Omental fat pad (tissue), 4 donors: ENCODE data around the gene RNF214. TPM values are rescaled to one million over a fixed set of nuclear protein-coding genes. Genes with fewer than 3 reads are reported as not detected.

Source experiments
- ATAC-seq: fragments of 150-250 bp; one replicate; pipeline ENCODE4 v1.9.1; 2016; ENCODE audit warnings: mild to moderate bottlenecking, moderate library complexity; ENCODE audit not compliant: low FRiP score
- DNase-seq: peaks from one replicate; pipeline ENCODE4 v3.0.0-alpha.2; 2019; ENCODE audit warnings: low spot score
- total RNA-seq, 4 donors: library from RNA; depleted of rRNA; stranded (reverse); fragments of >200 nt; gene quantifications; one replicate each; pipeline ENCODE4 v1.1.0, GENCODE V29; 2016
- TF ChIP-seq, protein P1 (sequence below), 3 donors: fragments of 450-650 bp; IDR thresholded peaks; one replicate each; pipeline ENCODE4 v1.5.1; 2016 to 2017; ENCODE audit warnings: antibody characterized with exemption in 3 of 3, mild to moderate bottlenecking in 3 of 3, moderate library complexity in 2 of 3

RNF214 gene
- total RNA-seq, 4 donors from 2014 or later, result 7.7 to 12.1 (median 9.8) TPM

DNA sequence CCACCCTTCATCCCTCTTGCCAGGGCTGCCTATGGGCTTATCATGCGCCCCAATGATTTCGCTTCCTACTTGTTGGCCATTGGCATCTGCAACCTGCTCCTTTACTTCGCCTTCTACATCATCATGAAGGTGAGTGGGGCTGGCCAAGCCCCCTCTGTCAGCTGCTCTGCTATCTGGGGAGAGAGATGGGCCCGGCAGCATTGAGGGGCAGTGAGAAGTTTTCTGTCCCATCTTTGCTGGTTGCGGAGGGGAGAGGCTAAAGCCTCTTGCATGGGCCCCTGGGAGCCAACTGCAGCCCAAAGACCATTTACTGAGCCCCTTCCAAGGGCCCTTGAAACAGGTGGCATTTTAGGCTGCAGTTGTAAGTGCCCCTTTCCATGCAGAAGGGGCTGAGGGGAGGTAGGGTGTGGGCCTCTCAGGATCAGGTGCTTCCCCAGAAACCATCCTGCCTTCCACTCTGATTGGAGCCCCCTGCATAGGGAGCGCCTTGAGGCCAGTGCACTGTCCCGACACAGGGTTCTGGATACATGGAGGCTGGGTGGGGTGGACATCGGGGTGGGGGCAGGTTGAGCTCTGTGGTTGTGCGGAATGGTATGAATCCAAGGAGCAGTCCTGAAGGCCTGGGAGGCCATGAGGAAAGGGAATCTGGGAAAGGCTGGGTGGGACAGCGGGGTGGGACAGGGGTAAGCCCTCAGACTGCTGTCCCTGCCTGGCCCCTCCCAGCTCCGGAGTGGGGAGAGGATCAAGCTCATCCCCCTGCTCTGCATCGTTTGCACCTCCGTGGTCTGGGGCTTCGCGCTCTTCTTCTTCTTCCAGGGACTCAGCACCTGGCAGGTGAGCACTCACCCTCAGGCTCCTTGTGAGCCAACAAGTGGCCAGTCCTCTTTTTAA, 39.1 kb upstream of the RNF214 start:
- DNase-seq (no peak), ATAC-seq (no peak)
- TF ChIP-seq, protein P1, sequence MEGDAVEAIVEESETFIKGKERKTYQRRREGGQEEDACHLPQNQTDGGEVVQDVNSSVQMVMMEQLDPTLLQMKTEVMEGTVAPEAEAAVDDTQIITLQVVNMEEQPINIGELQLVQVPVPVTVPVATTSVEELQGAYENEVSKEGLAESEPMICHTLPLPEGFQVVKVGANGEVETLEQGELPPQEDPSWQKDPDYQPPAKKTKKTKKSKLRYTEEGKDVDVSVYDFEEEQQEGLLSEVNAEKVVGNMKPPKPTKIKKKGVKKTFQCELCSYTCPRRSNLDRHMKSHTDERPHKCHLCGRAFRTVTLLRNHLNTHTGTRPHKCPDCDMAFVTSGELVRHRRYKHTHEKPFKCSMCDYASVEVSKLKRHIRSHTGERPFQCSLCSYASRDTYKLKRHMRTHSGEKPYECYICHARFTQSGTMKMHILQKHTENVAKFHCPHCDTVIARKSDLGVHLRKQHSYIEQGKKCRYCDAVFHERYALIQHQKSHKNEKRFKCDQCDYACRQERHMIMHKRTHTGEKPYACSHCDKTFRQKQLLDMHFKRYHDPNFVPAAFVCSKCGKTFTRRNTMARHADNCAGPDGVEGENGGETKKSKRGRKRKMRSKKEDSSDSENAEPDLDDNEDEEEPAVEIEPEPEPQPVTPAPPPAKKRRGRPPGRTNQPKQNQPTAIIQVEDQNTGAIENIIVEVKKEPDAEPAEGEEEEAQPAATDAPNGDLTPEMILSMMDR (IDR thresholded peaks at IDR 0.05), result no peak

DNA sequence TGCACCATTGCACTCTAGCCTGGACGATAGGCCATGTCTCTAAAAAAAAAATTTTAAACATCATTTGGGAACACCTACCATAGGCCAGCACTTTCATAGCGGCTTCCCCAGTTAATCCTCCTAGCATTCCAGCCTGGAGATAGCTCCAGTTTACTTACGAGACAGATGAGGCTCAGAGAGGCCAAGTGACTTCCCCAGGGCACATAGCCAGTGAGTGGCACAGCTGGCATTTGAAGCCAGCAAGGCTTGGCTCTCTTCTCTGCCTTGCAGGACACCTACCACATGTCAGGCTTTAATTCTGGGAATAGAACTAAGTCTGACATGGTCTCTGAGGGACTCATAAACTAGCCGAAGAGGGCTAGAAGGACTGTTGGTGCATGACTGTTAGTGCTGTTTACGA, 38.2 kb upstream of the RNF214 start:
- TF ChIP-seq, protein P1 (IDR thresholded peaks at IDR 0.05), result no peak
- ATAC-seq (no peak), DNase-seq (no peak)

DNA sequence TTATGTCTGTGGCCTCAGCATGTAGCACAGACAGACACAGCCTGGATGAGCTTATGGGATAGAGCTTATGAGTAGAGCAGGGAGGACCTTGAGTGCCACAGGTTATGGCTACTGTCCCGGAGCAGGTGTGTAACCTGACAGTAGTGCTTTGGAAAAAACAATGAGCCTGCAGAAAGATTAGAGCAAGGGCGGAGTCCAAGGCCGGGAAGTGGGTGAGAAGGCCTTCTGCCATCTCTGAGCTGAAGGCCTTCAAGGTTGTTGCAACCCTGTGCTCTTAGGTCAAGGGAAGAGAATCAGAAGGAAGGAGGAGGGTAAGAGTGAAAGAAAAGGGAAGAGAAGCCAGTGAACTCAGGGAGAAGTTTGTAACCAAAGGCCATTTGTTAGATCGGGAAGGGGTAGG, 37.2 kb upstream of the RNF214 start:
- ATAC-seq, result no peak
- TF ChIP-seq, protein P1 (IDR thresholded peaks at IDR 0.05), result no peak

GRCh38 chr11:117195761-117196160, 36.7 kb upstream of the RNF214 start:
- TF ChIP-seq, protein P1 (IDR thresholded peaks at IDR 0.05), result no peak
- DNase-seq (no peak), ATAC-seq (no peak)

More for the DNA sequence above, 37.2 kb upstream of the RNF214 start:
- no peak for DNase-seq

DNA sequence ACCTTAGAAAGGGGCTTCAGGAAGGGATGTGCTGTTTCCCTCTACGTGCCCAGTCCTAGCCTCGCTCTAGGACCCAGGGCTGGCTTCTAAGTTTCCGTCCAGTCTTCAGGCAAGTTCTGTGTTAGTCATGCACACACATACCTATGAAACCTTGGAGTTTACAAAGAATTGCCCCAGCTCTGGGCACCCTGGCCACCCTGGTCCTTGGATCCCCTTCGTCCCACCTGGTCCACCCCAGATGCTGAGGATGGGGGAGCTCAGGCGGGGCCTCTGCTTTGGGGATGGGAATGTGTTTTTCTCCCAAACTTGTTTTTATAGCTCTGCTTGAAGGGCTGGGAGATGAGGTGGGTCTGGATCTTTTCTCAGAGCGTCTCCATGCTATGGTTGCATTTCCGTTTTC, 35.5 kb upstream of the RNF214 start:
- TF ChIP-seq, protein P1 (IDR thresholded peaks at IDR 0.05), result no peak
- ATAC-seq (no peak), DNase-seq (no peak)

DNA sequence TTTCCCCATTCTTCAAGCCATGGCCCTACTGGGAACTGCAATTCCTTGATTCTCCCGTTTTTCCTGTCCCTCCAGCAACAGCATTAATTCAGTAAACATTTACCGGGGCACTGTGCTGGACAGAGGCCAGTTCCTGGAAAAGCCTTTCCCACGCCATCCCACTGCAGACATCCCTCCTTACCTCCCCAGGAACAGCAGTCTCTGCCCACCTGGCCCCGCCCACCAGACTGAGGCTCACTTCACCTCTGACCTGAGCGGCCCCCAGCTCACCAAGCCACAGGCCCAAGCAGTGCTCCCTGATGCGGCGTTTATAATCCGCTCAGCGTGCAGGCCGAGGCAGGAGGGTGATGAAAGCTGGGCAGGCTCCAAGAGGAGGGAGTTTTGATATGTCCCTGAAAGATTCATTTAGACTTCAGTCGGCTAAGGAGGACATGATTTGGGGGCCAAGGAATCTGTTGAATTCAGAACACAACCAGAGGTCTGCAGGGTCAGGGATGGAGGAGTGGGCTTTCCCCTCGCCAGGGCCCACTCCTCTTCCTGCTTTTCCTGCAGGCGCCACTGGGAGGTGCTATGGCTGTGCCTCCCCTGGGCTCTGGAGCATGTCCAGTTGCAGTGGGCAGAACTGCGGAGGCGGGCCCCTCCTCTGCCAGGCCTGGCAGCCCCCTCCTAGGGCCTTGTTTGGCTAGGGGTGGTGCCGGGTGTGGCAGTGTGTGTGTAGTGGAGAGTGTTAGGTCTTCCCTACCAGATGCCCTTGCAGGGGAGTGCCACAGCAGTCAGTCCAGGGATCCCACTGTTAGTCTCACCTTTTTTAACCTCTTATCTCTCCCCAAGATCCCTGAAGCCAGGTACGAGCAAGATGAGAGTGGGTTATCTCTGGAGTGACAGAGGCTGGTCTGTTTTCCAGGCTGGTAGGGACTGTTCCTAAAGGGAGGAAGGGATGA, 34.7 kb upstream of the RNF214 start:
- DNase-seq (no peak), ATAC-seq (no peak)
- TF ChIP-seq, protein P1 (IDR thresholded peaks at IDR 0.05), result peak in 1 of 3 donors; percentile 13
